Body of pancreas (tissue), 4 donors: ENCODE data around the gene TOP3A. TPM values are rescaled to one million over a fixed set of nuclear protein-coding genes. Genes with fewer than 3 reads are reported as not detected.
"Not testable (repeated sequence)": the region's sequence is repeated elsewhere in the genome, so short reads cannot be mapped to it uniquely, and the experiment has no call there.

Source experiments
- ATAC-seq: fragments of 150-250 bp; one replicate; pipeline ENCODE4 v1.9.1; 2016
- DNase-seq, 4 donors: peaks; one replicate each; pipeline ENCODE4 v3.0.0-alpha.2; 2019
- H3K27ac ChIP-seq, 4 donors: fragments of 200-600 bp; sonication (generic); 1 replicate in 3 of 4; 2 replicates in 1 of 4; pipeline versions ENCODE4 v1.5.1 to v1.6.1; 2016 to 2019; ENCODE audit warnings: mild to moderate bottlenecking in 1 of 4, mixed read lengths in 1 of 4, moderate library complexity in 1 of 4
- H3K27me3 ChIP-seq, 2 donors: fragments of 200-600 bp; sonication (generic); one replicate each; pipeline ENCODE4 v1.6.0; 2016; ENCODE audit warnings: mild to moderate bottlenecking in 1 of 2
- H3K36me3 ChIP-seq, 2 donors: fragments of 200-600 bp; sonication (generic); replicated peaks in 1 of 2; 2 replicates each; pipeline ENCODE4 v1.5.1; 2016; ENCODE audit warnings: low read depth in 2 of 2; ENCODE audit not compliant: insufficient read depth in 1 of 2
- H3K4me1 ChIP-seq: fragments of 200-600 bp; sonication (generic); one replicate; pipeline ENCODE4 v1.6.0; 2016
- H3K4me3 ChIP-seq, 2 donors: fragments of 200-600 bp; sonication (generic); 1 replicate in 1 of 2; 2 replicates in 1 of 2; pipeline ENCODE4 v1.5.1; 2016 to 2019
- H3K9me3 ChIP-seq, 3 donors: fragments of 200-600 bp; sonication (generic); 1 replicate in 2 of 3; 2 replicates in 1 of 3; pipeline ENCODE4 v1.5.1; 2016
- POLR2A ChIP-seq, 3 donors: fragments of 450-650 bp; IDR thresholded peaks; one replicate each; pipeline ENCODE4 v1.6.1; 2016; ENCODE audit warnings: antibody characterized with exemption in 3 of 3, mild to moderate bottlenecking in 2 of 3
- WGBS, 2 donors: methylation state at CpG; one replicate each; pipeline ENCODE4 v1.1.5; 2017; 5-methylcytosine and 5-hydroxymethylcytosine counted together
- intact Hi-C: fragments of 100-400 bp; cut with DNase I; formaldehyde crosslinking; loops from one replicate; pipeline ENCODE4 v1.15.1; 2023
- total RNA-seq, 2 donors: library from RNA; depleted of rRNA; stranded (reverse); fragments of >200 nt; gene quantifications; one replicate each; pipeline ENCODE4 v1.1.0, GENCODE V29; 2016
- TF ChIP-seq, protein P1 (sequence below), 7 experiments: fragments of 450-650 bp in 4 of 7; fragments of 200-600 bp in 3 of 7; sonication (generic) in 3 of 7; IDR thresholded peaks; one replicate each; pipeline ENCODE4 v1.5.1; 2016 to 2019; ENCODE audit warnings: antibody characterized with exemption in 7 of 7

Gene TOP3A
- total RNA-seq, 2 donors from 2014 or later, result 13.2 to 22.3 TPM

DNA sequence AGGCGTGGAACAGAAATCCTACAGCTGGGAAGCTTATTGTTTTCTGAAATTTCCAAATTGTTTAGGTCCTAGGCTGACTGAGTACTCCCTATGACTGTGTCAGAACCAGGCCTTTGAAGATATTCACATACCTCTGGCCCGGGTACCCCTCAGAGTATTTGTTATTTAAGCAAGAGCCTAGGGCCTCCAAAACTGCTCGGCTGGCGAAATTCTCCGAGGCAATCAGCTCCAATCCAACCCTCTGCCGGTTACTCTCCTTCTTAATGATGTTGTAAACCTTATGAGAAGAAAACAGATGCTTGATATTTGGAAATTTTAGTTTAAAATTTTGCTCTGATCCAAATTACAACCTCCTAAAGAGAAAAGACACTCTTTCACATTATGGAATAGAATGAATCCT is 38.7 kb upstream of the TOP3A start:
- no peaks in the 10 kb centered on the region for H3K9me3 ChIP-seq
- peaks cover 7 to 10% of the 10 kb centered on the region in 2 donors for H3K36me3 ChIP-seq
- H3K27ac ChIP-seq, result no peak overlapping the region
- no peaks in the 10 kb centered on the region for H3K27me3 ChIP-seq
- ATAC-seq, result no peak
- no peak overlapping the region for H3K4me3 ChIP-seq
- intact Hi-C loops, result no loop called here
- no peak for DNase-seq
- no peaks in the 10 kb centered on the region for H3K4me1 ChIP-seq
- no peak for TF ChIP-seq POLR2A (IDR thresholded peaks at IDR 0.05)
- TF ChIP-seq, protein P1, sequence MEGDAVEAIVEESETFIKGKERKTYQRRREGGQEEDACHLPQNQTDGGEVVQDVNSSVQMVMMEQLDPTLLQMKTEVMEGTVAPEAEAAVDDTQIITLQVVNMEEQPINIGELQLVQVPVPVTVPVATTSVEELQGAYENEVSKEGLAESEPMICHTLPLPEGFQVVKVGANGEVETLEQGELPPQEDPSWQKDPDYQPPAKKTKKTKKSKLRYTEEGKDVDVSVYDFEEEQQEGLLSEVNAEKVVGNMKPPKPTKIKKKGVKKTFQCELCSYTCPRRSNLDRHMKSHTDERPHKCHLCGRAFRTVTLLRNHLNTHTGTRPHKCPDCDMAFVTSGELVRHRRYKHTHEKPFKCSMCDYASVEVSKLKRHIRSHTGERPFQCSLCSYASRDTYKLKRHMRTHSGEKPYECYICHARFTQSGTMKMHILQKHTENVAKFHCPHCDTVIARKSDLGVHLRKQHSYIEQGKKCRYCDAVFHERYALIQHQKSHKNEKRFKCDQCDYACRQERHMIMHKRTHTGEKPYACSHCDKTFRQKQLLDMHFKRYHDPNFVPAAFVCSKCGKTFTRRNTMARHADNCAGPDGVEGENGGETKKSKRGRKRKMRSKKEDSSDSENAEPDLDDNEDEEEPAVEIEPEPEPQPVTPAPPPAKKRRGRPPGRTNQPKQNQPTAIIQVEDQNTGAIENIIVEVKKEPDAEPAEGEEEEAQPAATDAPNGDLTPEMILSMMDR (IDR thresholded peaks at IDR 0.05), result no peak
- WGBS, 2 donors, result 86 to 90% methylated on average over 6 of the region's 6 CpGs

DNA sequence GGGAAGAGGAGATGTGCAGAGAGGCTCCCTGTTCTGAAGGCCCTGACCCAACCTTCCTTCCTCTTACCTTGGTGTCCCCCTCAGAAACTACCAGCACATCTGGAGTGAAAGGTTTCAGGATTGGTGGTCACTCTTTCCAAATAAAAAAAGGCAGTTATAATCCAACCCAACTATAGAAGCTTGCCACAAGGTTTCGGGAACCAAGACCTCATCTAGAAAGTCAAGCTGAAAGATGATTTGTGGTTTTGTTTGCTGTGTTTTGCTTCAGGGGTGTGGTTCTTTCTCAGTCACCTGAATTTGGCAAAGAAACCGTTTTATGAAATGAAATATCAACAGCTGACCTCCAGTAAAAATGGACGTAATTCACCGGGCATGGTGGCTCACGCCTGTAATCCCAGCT is 29.2 kb upstream of the TOP3A start:
- H3K36me3 ChIP-seq, result peaks cover 0 to 15% of the 10 kb centered on the region in 2 donors

DNA sequence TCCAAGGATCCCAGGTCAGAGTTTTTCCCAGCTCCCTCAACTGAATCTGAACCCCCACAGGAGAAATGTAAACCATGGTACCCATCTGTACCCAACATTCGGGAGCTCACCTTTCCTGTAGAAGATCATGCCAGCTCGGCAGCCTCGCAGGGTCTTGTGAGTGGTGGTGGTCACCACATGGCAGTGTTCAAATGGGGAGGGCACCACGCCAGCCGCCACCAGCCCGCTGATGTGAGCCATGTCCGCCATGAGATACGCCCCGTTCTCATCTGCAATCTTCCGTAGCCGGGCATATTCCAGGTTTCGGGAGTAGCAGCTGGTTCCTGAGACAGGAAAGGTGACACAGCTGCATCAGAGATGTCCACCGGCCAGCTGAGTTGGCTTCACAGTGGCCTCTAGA is 25.1 kb upstream of the TOP3A start:
- Histone ChIP-seq H3K9me3 (no peaks in the 10 kb centered on the region), H3K27me3 (no peaks in the 10 kb centered on the region), H3K4me1 (no peaks in the 10 kb centered on the region), H3K27ac (no peak overlapping the region), H3K36me3 (peaks cover 0 to 7% of the 10 kb centered on the region in 2 donors), H3K4me3 (no peak overlapping the region)
- DNase-seq (no peak), ATAC-seq (no peak)
- intact Hi-C loops, result no loop called here
- 80 to 92% methylated on average over 1 to 13 of the region's 13 CpGs for WGBS, 2 donors
- TF ChIP-seq POLR2A (IDR thresholded peaks at IDR 0.05), result no peak
- TF ChIP-seq, protein P1 (IDR thresholded peaks at IDR 0.05), result no peak

More for the DNA sequence above, 29.2 kb upstream of the TOP3A start:
- no peak for ATAC-seq
- WGBS, 2 donors, result 82 to 84% methylated on average over 5 of the region's 5 CpGs
- Histone ChIP-seq H3K9me3 (no peaks in the 10 kb centered on the region), H3K27ac (no peak overlapping the region), H3K4me1 (no peaks in the 10 kb centered on the region), H3K27me3 (no peaks in the 10 kb centered on the region), H3K4me3 (no peak overlapping the region)
- no peak for DNase-seq
- intact Hi-C loops, result no loop called here
- TF ChIP-seq POLR2A (IDR thresholded peaks at IDR 0.05), result no peak
- TF ChIP-seq, protein P1 (IDR thresholded peaks at IDR 0.05), result no peak

DNA sequence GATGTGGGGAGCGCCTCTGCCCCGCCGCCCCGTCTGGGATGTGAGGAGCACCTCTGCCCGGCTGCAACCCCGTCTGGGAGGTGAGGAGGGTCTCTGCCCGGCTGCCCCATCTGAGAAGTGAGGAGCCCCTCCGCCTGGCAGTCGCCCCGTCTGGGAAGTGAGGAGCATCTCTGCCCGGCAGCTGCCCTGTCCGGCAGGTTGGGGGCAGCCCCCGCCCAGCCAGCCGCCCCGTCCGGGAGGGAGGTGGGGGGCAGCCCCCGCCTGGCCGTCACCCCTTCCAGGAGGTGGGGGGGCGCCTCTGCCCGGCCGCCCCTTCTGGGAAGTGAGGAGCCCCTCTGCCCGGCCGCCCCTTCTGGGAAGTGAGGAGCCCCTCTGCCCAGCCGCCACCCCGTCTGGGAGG is 23.4 kb upstream of the TOP3A start:
- peaks cover 0 to 13% of the 10 kb centered on the region in 2 donors for H3K36me3 ChIP-seq
- DNase-seq, H3K4me1 ChIP-seq, intact Hi-C loops, H3K4me3 ChIP-seq, H3K9me3 ChIP-seq, H3K27me3 ChIP-seq, H3K27ac ChIP-seq, ATAC-seq: not testable (repeated sequence)
- WGBS, 2 donors, result 97% methylated on average over 5 of the region's 25 CpGs; no CpG with 5 or more reads in 1 of the 2 donors

DNA sequence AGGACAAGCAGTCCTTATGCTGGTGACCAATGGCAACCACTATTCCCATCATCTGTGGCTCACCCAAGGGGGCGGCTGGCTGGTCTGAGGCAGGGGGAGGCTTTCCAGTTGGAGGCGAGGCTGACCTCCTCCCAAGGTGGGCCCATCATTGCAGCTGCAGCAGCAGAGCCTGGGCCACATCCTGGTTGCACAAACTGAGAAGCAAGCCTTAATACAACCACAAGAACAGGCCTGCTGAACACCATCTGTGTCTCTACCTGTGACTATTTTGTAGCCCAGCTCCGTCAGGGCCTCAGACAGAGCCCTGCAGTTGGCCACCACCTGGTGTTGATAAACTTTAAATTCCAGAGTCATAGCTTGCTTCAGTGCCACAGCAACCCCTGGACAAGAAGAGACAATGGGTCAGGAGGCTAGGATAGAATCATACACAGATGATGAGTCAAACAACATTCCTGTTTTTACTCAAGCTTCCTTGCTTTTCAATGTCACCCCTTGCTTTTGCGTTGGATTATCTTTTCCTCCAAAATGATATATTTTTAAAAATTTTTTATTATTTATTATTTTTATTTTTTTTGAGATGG is 18.2 kb upstream of the TOP3A start:
- H3K9me3 ChIP-seq, result no peaks in the 10 kb centered on the region
- H3K27ac ChIP-seq, result no peak overlapping the region
- no peaks in the 10 kb centered on the region for H3K27me3 ChIP-seq
- ATAC-seq (no peak), DNase-seq (no peak)
- H3K4me3 ChIP-seq, result no peak overlapping the region
- no peaks in the 10 kb centered on the region for H3K4me1 ChIP-seq
- TF ChIP-seq, protein P1 (IDR thresholded peaks at IDR 0.05), result no peak
- no peak for TF ChIP-seq POLR2A (IDR thresholded peaks at IDR 0.05)
- H3K36me3 ChIP-seq, result peaks cover 0 to 22% of the 10 kb centered on the region in 2 donors
- intact Hi-C loops, result no loop called here
- 67 to 90% methylated on average over 3 to 4 of the region's 4 CpGs for WGBS, 2 donors
